Mesothelial cell of epicardium (in vitro differentiated cells): ENCODE results near the gene BHLHE40. TPM values are rescaled to one million over a fixed set of nuclear protein-coding genes. Genes with fewer than 3 reads are reported as not detected.

Experiments
- DNase-seq, 2 experiments: peaks; one replicate each; pipeline ENCODE4 v3.0.0; 2021; ENCODE audit warnings: low spot score in 2 of 2; ENCODE audit not compliant: unreplicated experiment in 2 of 2
- H3K27ac Mint-ChIP-seq: 2 replicates; pipeline ENCODE4 v1.8.0; 2021; ENCODE audit warnings: mixed read lengths
- H3K27me3 Mint-ChIP-seq: 2 replicates; pipeline ENCODE4 v1.8.0; 2021; ENCODE audit warnings: low read depth, mixed read lengths
- H3K36me3 Mint-ChIP-seq: 2 replicates; pipeline ENCODE4 v1.8.0; 2021; ENCODE audit warnings: mixed read lengths
- H3K4me1 Mint-ChIP-seq: 2 replicates; pipeline ENCODE4 v1.8.0; 2021; ENCODE audit warnings: mixed read lengths
- H3K4me3 Mint-ChIP-seq: 2 replicates; pipeline ENCODE4 v1.8.0; 2021; ENCODE audit warnings: mild to moderate bottlenecking, moderate library complexity, mixed read lengths
- H3K9me3 Mint-ChIP-seq: 2 replicates; pipeline ENCODE4 v1.8.0; 2021; ENCODE audit warnings: mixed read lengths
- total RNA-seq: library from RNA; stranded (reverse); gene quantifications from 3 replicates; pipeline ENCODE4 v1.2.1, GENCODE V29; 2021
- TF ChIP-seq, protein P1 (sequence below): fragments of 200-600 bp; sonication (generic); IDR thresholded peaks from one replicate; pipeline ENCODE4 v1.5.0; 2021; ENCODE audit warnings: antibody characterized with exemption; ENCODE audit not compliant: unreplicated experiment

Gene BHLHE40
- total RNA-seq, 1 donor from 2014 or later: 37.6 TPM

DNA sequence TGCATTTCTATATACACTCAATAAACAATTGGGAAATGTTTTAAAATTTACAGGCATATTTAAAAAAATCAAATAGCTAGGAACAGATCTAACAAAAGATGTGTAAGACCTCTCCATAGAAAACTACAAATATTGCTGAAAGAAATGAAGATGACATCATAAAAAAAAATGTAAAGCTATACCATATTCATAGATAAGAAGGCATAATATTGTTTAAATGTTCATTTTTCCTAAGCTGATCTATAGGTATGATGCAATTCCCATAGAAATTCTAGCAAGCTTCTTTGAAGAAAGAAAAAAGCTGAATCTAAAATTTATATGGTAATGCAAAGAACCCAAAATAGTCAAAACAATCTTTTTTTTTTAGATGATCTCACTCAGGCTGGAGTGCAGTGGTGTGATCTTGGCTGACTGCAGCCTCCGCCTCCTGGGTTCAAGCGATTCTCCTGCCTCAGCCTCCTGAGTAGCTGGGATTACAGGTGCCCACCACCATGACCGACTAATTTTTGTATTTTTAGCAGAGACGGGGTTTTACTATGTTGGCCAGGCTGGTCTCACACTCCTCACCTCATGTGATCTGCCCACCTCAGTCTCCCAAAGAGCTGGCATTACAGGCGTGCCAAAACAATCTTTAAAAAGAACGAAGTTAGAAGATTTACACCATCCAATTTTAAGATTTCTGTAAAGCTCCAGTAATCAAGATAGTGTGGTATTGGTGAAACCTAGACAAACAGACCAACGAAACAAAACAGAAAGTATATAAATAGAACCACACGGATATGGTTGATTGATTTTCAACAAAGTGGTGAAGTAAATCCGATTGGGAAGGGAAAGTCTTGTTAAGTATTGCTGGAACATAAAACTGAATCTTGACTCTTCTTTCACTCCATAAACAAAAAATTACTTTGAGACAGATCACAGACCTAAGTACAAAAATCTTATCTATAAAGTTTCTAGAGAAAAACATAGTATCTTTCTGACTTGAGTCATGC lies 6.3 kb upstream of the BHLHE40 start:
- H3K36me3 Mint-ChIP-seq: peaks cover 2% of the 10 kb centered on the region
- H3K4me3 Mint-ChIP-seq: no peak overlapping the region
- DNase-seq: no peak
- no peaks in the 10 kb centered on the region for H3K27me3 Mint-ChIP-seq
- TF ChIP-seq, protein P1, sequence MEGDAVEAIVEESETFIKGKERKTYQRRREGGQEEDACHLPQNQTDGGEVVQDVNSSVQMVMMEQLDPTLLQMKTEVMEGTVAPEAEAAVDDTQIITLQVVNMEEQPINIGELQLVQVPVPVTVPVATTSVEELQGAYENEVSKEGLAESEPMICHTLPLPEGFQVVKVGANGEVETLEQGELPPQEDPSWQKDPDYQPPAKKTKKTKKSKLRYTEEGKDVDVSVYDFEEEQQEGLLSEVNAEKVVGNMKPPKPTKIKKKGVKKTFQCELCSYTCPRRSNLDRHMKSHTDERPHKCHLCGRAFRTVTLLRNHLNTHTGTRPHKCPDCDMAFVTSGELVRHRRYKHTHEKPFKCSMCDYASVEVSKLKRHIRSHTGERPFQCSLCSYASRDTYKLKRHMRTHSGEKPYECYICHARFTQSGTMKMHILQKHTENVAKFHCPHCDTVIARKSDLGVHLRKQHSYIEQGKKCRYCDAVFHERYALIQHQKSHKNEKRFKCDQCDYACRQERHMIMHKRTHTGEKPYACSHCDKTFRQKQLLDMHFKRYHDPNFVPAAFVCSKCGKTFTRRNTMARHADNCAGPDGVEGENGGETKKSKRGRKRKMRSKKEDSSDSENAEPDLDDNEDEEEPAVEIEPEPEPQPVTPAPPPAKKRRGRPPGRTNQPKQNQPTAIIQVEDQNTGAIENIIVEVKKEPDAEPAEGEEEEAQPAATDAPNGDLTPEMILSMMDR: no peak
- no peak overlapping the region for H3K27ac Mint-ChIP-seq
- H3K9me3 Mint-ChIP-seq: peaks cover 21% of the 10 kb centered on the region
- H3K4me1 Mint-ChIP-seq: peaks cover 16% of the 10 kb centered on the region

DNA sequence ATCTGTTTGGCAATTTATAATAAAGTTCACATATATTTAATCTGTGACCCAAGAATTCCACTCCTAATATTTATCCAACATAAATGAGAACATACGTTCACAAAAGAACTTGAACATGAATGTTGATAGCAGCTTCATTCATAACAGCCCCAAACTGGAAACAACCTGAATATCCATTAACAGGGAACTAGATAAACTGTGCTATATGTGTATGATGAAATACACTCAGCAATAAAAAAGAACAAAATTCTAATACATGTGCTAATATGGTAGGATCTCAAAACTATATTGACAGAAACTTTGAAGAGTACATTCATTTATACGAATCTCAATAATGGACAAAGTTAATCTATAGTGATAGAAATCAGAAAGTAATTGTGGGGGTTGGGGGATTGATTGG lies 5.1 kb upstream of the BHLHE40 start:
- Mint-ChIP-seq H3K4me3 (no peak overlapping the region), H3K36me3 (peaks cover 2% of the 10 kb centered on the region), H3K9me3 (peaks cover 13% of the 10 kb centered on the region), H3K27me3 (no peaks in the 10 kb centered on the region), H3K4me1 (peaks cover 17% of the 10 kb centered on the region), H3K27ac (no peak overlapping the region)
- no peak for DNase-seq
- TF ChIP-seq, protein P1: no peak

- H3K4me3 Mint-ChIP-seq: no peak overlapping the region
- TF ChIP-seq, protein P1: no peak
- no peak for DNase-seq
Measured at GRCh38 chr3:4976109-4976508, 3.1 kb upstream of the BHLHE40 start.

DNA sequence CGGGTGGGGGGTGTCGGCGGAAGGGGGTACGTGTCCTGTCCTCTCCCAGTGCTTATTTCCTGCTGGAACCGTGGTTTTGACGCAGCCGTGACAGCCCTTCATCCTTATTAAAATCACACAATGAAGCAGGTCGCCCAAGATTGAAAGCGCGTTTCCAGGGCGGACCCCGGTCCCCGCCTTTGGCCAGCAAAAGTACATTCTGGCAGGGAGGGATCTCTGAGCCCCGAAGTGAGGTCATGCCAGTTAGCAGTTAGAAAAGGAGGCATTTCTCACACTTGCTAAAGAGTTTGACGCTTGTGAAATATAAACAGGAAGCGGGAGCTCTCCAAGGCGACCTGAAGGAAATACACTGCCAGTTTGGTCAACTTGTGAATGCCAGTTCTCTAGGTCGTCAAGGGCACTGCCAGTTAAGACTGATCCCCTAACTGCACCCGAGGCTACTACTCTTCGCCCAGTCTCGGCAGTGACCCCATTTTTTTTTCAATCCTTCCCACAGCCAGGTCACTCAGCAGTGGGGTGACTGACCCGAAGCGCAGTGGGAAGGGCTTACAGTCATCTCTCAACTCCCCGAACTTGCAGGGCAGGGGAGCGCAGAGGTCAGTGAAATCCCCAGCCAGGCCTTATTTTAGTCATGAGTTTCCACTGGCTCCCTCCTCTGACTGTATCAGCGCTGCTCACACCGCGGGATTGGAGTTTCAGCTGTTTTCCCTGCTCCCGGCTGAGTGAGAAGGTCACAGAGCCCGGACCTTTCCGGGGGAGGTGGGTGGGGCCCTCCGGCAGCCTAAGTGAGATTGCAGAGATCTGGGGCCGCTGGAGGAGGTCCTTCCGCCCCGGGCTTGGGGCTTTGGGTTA lies 2.0 kb upstream of the BHLHE40 start:
- H3K27ac Mint-ChIP-seq: peak overlapping the region; percentile 93
- TF ChIP-seq, protein P1: no peak
- peaks cover 37% of the 10 kb centered on the region for H3K4me1 Mint-ChIP-seq
- peaks cover 1% of the 10 kb centered on the region for H3K27me3 Mint-ChIP-seq
- no peak for DNase-seq
- H3K36me3 Mint-ChIP-seq: no peaks in the 10 kb centered on the region
- peaks cover 4% of the 10 kb centered on the region for H3K9me3 Mint-ChIP-seq
- H3K4me3 Mint-ChIP-seq: peak overlapping the region; percentile 89

More at GRCh38 chr3:4976109-4976508, 3.1 kb upstream of the BHLHE40 start:
- H3K27me3 Mint-ChIP-seq: no peaks in the 10 kb centered on the region
- H3K27ac Mint-ChIP-seq: no peak overlapping the region
- H3K9me3 Mint-ChIP-seq: peaks cover 7% of the 10 kb centered on the region
- H3K36me3 Mint-ChIP-seq: no peaks in the 10 kb centered on the region
- peaks cover 26% of the 10 kb centered on the region for H3K4me1 Mint-ChIP-seq

DNA sequence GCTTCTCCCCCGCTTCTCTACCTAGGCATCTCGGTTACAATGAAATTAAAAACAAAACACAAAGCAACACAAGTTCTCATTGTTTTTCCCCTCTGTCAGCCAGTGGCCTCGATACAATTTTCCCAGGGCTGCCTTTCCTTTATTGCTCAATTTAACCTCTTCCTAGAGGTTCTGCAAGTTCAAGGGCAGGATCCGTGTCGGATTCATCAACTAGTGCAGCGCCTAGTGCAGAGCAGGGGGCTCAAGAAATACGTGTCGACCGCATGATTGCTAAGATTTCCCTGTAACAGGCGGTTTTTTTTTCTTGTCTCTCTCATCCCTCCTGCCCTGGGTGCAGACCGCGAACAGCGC lies 1.4 kb upstream of the BHLHE40 start:
- DNase-seq: no peak
- H3K36me3 Mint-ChIP-seq: no peaks in the 10 kb centered on the region
- H3K27me3 Mint-ChIP-seq: peaks cover 1% of the 10 kb centered on the region
- H3K4me1 Mint-ChIP-seq: peaks cover 39% of the 10 kb centered on the region
- peak overlapping the region; percentile 89 for H3K4me3 Mint-ChIP-seq
- H3K27ac Mint-ChIP-seq: peak overlapping the region; percentile 93
- TF ChIP-seq, protein P1: no peak
- H3K9me3 Mint-ChIP-seq: no peaks in the 10 kb centered on the region
